8988T (cell line): ENCODE measurements around the gene ADGRF1.

ENCODE experiments used
- DNase-seq: peaks from one replicate; pipeline ENCODE4 v3.0.0; 2011

The ADGRF1 gene

DNA sequence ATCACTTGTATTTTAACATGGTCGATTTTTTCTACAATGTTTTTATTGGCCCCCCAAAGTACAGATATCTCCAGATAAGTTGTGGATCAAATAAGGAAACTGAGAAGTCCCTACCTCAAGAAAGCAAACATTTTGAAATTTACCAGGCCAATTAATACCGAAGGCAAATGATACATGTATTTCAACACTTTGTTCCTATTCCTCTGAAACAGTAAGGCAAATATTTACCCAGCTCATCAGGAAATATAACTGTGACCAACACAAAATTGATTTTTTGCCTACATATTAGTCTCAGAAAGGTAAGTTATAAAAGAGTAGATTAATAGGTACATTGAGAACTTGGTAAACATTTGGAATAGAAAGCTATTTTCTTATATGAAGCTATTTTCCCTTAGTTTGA is 69.1 kb downstream of the ADGRF1 start:
- no peak for DNase-seq

DNA sequence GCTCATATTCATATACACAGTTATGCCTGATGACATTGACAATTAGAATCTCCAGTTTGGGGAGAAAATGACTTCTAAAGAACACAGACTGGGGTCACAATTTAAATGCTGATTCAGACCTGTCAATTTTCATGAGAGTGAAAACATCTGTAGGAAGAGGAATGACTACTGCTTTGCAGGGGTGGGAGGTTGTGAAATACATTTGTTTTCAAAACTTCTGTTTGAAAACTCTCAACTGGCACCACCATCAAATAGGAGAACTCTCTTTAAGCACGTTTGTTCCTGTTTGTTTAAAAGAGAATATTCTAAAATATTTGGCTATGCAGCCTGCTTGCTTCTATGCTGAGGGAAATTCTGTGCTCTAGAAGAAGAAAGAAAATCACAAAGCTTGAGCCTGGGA is 69.6 kb downstream of the ADGRF1 start:
- no peak for DNase-seq

DNA sequence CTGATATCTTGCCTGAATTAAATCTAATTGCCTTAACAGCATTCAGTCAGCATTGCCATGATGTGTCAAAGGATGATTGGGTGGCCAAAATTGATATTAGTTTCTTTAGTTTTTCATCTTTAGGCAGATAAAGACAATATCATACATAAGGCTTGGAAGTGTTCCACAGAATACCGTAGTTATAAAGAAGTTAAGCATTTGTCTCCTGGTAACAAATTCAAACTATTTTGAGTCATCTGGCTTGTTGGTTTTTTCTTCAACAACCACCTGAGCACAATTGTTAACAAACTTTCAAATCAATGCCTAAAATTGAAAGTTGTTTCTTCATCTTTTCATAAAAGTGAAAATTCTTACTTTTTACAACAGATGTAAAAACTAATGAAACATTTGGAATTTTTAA is 72.9 kb downstream of the ADGRF1 start:
- DNase-seq: no peak

DNA sequence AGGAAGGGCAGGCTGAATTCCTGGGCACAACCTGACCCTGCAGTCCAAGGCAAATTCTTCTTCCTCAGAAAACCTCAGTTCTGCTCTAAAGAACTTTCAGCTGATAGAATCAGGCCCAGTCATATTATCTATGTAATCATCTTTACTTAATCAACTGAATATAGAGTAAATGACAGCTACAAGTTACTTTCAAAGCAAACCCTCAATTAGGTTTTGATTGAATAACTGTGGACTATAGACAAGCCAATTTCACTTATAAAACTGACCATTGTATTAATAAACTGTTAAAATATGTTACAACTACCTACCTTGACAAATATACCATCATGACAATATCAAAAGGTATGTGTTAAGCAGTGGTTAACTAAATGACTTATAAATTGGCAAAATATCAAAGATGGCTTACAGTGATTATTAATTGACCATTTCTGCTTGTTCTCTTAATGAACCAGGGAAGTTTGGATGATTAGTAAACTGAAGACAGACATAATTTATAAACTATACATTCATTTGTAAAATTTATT is 74.2 kb downstream of the ADGRF1 start:
- no peak for DNase-seq

DNA sequence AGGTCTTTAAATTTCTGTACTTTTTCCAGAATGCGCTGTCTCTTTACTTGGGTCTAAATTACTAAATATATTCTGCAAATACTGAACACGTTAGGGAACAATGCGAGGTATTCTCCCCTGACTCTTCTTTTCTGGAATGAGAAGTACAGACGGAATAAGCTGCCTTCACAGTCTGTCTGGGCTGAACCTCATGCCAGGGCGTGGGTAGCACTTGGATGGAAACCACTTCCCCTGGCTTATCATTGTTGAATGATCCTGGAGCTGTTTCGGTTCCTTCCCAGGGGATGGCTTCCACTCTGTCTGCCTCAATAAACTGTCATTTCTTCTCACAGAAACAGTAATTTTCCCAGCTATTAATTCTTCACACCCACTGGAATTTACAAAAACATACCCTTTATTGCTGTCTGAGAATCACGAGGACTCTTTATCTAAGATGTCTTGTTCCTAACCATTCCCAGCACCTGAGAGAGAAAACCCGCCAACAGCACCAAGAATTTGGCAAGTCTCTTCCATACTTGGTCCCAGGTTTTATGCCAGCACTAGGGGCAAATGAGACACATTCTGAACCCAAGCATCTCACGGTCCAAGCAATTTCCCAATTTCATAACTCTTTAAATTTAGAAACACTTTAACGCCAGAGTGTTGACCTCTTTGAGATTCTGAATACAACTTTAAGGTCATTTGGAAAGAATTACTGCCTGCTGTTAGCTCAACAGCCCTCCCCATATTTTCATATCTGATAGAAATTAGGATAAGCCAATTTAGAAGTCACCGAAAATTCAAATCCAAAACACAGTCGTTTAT is 77.2 kb downstream of the ADGRF1 start:
- DNase-seq: no peak

DNA sequence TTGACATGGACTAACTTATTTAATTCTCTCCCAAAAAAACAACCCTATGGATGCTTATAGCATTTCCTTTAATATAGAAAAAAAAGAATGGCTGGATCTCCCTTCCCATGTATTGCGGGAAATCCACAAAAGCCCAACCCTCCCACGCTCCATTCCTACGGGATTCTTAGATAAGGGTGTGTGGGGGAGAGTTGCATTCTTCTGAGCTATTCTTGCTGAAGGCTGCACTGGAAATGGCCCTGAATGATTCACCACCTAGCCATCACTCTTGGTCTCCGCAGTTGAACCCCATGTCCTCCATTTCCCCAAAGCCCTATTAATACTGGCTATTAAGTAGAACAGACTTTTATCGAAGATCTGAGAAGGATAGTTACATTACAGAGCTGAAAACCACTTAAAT is 78.5 kb downstream of the ADGRF1 start:
- no peak for DNase-seq

DNA sequence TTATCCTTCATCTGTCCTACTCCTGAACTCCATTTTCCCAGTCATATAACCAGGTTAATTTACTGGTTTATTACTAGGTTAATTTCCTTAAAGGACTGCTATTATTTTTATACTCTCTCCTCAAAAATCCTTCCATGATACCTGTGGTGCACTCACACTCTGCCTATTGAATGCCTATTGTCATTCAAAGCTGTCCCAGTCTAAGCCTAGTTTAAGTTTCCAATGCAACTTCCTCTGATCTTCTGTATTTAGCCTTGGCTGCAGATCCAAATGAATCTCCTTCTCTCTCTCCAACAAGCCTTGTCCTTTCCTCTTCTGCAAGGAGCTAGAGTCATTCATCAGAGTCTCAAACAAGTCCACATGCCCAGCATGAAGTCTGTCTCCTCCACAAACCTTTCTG is 79.1 kb downstream of the ADGRF1 start:
- no peak for DNase-seq

DNA sequence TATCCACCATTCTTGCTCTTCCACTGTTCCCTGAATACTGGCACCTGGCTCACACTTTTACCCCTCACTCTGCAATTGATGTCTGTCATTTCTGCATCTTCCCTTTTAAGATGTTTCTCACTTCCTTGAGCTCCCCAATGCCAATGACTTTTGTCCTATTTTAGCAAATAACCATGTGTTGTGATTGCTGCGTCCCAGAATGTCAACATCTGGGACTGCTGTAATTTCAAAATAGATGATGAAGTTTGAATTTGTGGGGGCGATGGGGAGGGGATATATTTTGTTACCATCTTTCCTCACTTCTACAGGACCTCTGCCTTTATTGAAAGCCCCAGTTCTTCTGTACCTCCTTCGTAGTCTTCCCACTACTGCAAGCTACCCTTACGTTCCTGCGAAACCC is 80.4 kb downstream of the ADGRF1 start:
- DNase-seq: no peak

DNA sequence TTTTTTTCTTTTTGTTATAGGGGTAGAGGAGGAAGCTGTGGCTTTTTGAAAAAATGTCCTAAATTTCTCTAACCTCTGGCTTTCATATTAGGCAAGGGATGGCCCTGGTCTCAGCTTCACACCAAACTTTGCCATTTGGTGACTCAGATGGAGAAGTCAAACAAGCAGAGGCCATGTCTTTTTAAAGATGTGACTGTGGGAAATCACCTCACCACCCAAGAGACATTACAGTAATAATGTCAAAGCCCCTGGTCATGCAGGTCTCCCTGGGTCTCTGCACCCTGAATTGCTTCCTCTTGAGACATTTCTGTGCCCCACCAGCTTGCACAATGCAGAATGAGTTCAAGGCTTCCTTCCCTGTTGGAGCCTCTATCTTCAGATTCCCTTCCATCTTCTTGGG is 80.9 kb downstream of the ADGRF1 start:
- DNase-seq: no peak

DNA sequence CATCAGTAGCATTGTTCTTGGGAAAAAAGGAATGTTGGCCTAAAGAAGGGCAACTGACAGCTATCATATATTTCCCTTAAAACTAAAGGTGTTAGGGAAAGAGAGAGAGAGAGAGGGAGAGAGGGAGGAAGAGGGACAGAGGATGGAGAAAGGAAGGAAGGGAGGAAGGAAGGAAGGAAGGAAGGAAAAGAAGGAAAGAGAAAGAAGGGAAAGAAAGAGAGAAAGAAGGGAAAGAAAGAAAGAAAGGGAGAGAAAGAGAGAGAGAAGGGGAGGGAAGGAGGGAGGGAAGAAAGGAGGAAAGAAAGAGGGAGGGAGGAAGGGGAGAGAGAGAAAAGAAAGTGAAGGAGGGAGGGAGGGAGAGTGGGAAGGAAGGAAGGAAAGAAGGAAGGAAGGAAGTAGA is 82.7 kb downstream of the ADGRF1 start:
- no peak for DNase-seq

DNA sequence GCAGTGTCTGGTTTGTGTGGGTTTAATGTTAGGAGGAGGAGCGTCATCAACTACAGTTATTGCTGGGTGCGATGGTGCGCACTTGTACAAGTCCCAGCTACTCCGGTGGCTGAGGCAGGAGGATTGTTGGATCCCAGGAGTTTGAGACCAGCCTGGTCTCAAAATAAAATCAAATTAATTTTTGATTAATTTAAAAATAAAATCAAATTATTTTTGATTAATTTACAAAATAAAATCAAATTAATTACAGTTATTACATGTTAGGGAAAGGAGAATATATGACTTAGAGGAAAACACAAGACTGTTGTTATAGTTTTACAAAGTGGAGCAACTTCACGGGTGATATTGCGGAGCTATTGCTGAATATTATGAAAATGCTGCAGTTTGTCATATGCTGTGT is 85.7 kb downstream of the ADGRF1 start:
- DNase-seq: no peak

DNA sequence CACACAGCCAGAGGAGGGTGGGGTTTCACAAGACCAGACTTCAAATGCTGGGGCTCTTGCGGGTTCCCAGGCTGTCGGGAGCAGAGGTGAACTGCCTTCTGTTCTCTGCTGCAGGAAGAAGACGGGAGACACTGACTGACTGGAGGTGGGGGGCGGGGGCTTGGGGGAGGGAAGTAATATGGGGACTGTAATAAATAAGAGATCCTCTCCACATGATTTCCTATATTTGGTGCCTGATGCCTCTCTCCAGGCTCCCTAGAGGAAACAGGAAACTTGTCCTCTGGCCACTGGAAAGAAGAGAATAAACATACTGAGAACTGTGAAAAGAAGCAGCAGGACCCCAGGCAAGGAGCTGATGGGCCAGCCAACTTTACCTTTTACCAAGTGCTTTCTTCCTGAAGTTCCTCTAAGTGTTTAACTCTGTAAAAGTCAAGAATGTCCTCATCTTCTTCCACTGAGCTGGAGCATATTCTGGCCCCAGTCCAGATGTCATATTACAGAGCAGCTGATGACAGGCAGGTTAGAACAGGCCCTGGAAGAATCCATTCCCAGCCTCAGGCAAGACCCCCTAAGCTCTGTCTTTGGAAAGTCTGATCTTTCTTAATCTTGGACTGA is 87.2 kb downstream of the ADGRF1 start:
- DNase-seq: no peak

DNA sequence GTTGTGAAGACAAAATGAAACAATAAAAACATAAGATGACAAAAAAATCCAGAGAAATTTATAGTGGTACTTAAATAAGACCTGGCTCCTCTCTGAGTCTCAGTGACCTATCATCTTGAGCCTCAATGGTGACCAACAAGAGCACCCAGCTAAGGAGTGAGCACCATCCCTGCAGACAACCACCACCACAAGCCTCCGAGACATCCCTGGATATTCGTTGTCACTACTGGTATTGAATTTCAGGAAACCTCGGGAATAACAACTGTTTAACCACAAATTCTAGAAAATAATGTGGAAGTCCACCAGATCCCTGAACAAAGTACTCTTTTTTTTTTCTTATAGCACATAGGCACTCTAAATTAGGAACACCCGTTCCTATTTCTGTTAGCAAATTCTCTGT is 88.2 kb downstream of the ADGRF1 start:
- no peak for DNase-seq

DNA sequence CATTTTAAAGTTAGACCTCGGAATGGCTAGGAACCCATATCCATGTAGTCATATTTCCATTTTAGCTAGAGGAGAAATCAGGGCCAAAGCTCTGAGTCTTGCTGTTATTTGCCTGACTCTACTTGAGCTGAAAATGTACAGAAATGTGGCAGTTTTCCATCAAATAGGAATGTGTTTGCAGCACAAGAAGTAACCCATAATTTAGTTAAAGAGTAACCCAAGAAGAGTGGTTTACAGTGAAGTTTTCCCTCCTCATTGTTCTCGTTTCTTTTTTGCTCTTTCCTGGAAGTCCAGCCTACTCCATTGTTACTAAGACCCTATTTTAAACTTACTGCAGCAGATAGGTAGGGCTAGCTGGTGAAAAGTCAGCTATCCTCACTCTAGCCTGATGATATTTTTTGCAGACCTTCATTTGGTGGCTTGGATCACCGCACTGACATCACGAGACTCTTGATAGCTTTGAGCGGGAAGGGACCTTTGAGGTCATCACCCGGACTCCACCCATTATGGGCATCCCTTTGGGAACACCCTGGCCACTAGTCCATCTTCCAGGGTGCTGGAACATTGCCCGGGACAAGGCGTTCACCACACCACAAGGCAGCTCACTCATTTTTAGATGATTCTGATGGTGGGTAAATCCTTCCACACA is 92.4 kb downstream of the ADGRF1 start:
- no peak for DNase-seq

DNA sequence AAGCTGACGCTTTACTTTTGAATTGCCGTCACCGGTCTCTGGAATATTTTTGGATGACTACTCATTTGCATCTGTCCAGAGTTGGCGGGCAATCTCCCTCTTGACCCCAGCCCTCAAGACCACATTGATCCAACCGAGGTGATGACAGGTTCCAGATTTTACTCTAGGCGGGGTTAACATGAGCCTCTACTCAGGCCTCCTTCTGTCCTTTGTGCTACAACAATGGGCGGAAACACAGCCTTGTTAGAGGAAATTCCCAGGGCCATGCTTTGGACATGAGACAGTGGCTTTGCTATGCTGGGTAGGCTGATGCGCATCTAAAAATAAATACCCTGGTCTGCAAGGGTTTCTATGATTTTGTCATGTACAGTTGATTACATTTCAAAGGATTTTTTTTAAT is 93.4 kb downstream of the ADGRF1 start:
- DNase-seq: no peak
